NCI-H1436 treated with DMSO at 0.1 percent for 48 hours (cell line): ENCODE measurements around the gene RAMACL.

ENCODE experiments used
- DNase-seq: peaks from one replicate; lab custom pipeline; 2025; lab: John Stamatoyannopoulos, UW

Gene RAMACL

DNA sequence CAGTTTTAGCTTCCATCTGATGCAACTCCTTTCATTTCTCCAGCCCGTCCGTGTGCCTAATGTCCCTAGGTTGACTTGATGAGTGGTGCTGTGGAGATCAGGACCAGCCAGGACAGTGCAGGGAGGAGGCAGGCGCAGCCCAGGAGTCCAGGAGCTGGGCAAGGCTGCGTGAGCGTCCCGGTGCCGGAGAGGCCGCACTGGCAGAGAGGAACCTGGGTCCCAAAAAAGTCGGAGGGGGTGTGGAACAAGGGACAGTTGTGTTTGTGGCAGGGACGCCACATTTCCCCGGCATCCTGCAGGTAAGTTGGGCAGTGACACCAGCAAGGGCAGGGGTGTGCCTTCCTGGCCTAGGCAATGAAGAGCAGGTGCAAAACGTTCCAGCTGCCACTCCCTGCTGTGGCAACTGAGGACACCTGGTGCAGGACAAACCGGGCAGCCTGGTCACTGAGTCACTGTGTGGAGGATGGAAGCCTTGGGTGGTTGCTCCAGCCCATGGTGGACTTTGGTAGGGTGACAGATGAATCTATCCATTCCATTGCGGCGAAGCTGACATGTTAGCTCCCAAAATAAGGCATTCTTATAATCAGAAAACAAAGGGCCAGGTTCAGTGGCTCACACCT lies 53.2 kb downstream of the RAMACL start:
- DNase-seq = no peak
